ENCODE data around the gene ACAN.

ACAN gene

GRCh38 chr15:88906130-88906529, 102.9 kb downstream of the ACAN start:
- TF ChIP-seq CTCF (IDR thresholded peaks at IDR 0.05; ENCODE audit: insufficient read depth, low read depth, low read length, missing control alignments), result no peak
- DNase-seq (ENCODE audit: low read depth), result no peak
- H3K4me3 ChIP-seq (ENCODE audit: low read length), result no peak overlapping the region

GRCh38 chr15:88906551-88906950, 103.3 kb downstream of the ACAN start:
- no peak for TF ChIP-seq CTCF (IDR thresholded peaks at IDR 0.05; ENCODE audit: insufficient read depth, low read depth, low read length, missing control alignments)
- DNase-seq (ENCODE audit: low read depth), result no peak
- H3K4me3 ChIP-seq (ENCODE audit: low read length), result no peak overlapping the region

- no peak for TF ChIP-seq CTCF (IDR thresholded peaks at IDR 0.05; ENCODE audit: insufficient read depth, low read depth, low read length, missing control alignments)
- H3K4me3 ChIP-seq (ENCODE audit: low read length), result no peak overlapping the region
- DNase-seq (ENCODE audit: low read depth), result no peak
Measured at GRCh38 chr15:88907111-88907510, 103.9 kb downstream of the ACAN start.

GRCh38 chr15:88908123-88908522, 104.9 kb downstream of the ACAN start:
- DNase-seq (ENCODE audit: low read depth), result no peak
- no peak overlapping the region for H3K4me3 ChIP-seq (ENCODE audit: low read length)
- no peak for TF ChIP-seq CTCF (IDR thresholded peaks at IDR 0.05; ENCODE audit: insufficient read depth, low read depth, low read length, missing control alignments)

- H3K4me3 ChIP-seq (ENCODE audit: low read length), result no peak overlapping the region
- TF ChIP-seq CTCF (IDR thresholded peaks at IDR 0.05; ENCODE audit: insufficient read depth, low read depth, low read length, missing control alignments), result no peak
- DNase-seq (ENCODE audit: low read depth), result no peak
Measured at GRCh38 chr15:88908697-88909621, 105.7 kb downstream of the ACAN start.

GRCh38 chr15:88909956-88910831, 107.0 kb downstream of the ACAN start:
- no peak for TF ChIP-seq CTCF (IDR thresholded peaks at IDR 0.05; ENCODE audit: insufficient read depth, low read depth, low read length, missing control alignments)
- no peak for DNase-seq (ENCODE audit: low read depth)
- H3K4me3 ChIP-seq (ENCODE audit: low read length), result no peak overlapping the region

All from epithelial cell of esophagus (primary cell).